ENCODE results near the gene GLDC. TPM values are rescaled to one million over a fixed set of nuclear protein-coding genes. Genes with fewer than 3 reads are reported as not detected.

GLDC gene
- total RNA-seq, 1 experiment from 2014 or later: 4.0 TPM

- intact Hi-C loops (cut with micrococcal nuclease; ENCODE audit: unreplicated experiment) (no loop called here), in situ Hi-C loops (cut with HindIII; ENCODE audit: low pct_unique_long_range_greater_than_20kb, low sequenced_read_pairs) (no loop called here)
- CTCF ChIA-PET: interaction anchor here (0.7 kb wide), 1 partner anchor 189 kb away, joined by 3 read pairs; no protein-coding TSS in a partner anchor
Observed at GRCh38 chr9:6676254-6676921, 30.9 kb upstream of the GLDC start.

GRCh38 chr9:6675268-6675667 is 29.7 kb upstream of the GLDC start:
- no TSS peak for BruUV-seq (replicated peaks)
- Histone ChIP-seq H3K36me3 (ENCODE audit: control insufficient read depth, insufficient read depth, low read length) (no peaks in the 10 kb centered on the region), H3K27me3 (ENCODE audit: control insufficient read depth, insufficient read depth, low read length) (no peaks in the 10 kb centered on the region), H3K9me3 (ENCODE audit: control insufficient read depth, insufficient read depth, low read depth, low read length) (no peaks in the 10 kb centered on the region), H3K4me1 (ENCODE audit: control insufficient read depth, insufficient read depth, low read length) (no peaks in the 10 kb centered on the region), H3K4me3 (ENCODE audit: low read depth in 2 of 2, low read length in 2 of 2) (no peak overlapping the region), H3K27ac (ENCODE audit: low read length) (no peak overlapping the region)
- ChIA-PET POLR2A (no interaction called here), CTCF (no interaction called here)
- no peak for ATAC-seq
- in situ Hi-C loops (cut with HindIII; ENCODE audit: low pct_unique_long_range_greater_than_20kb, low sequenced_read_pairs) (no loop called here), intact Hi-C loops (cut with micrococcal nuclease; ENCODE audit: unreplicated experiment) (no loop called here)
- TF ChIP-seq TCF7L2 (IDR thresholded peaks at IDR 0.05; ENCODE audit: low read depth, low read length) (no peak), CTCF (IDR thresholded peaks at IDR 0.05) (no peak)
- DNase-seq (ENCODE audit: low read depth, low spot score): no peak

More at GRCh38 chr9:6676254-6676921, 30.9 kb upstream of the GLDC start:
- no peak for TF ChIP-seq TCF7L2 (IDR thresholded peaks at IDR 0.05; ENCODE audit: low read depth, low read length)
- no peak for TF ChIP-seq SIN3A (IDR thresholded peaks at IDR 0.05; ENCODE audit: borderline replicate concordance, insufficient read depth, low read depth, low read length)
- no peak for TF ChIP-seq POLR2AphosphoS5 (IDR thresholded peaks at IDR 0.05; ENCODE audit: low read depth, low read length)
- no peak for TF ChIP-seq CTCF (IDR thresholded peaks at IDR 0.05)
- no peak for TF ChIP-seq REST (IDR thresholded peaks at IDR 0.05; ENCODE audit: insufficient read depth in 1 of 2, low read depth in 2 of 2, low read length in 1 of 2)
- Histone ChIP-seq H3K4me3 (ENCODE audit: low read depth in 2 of 2, low read length in 2 of 2) (no peak overlapping the region), H3K27ac (ENCODE audit: low read length) (no peak overlapping the region), H3K4me1 (ENCODE audit: control insufficient read depth, insufficient read depth, low read length) (no peaks in the 10 kb centered on the region), H3K27me3 (ENCODE audit: control insufficient read depth, insufficient read depth, low read length) (no peaks in the 10 kb centered on the region), H3K36me3 (ENCODE audit: control insufficient read depth, insufficient read depth, low read length) (no peaks in the 10 kb centered on the region), H3K9me3 (ENCODE audit: control insufficient read depth, insufficient read depth, low read depth, low read length) (no peaks in the 10 kb centered on the region)
- DNase-seq (ENCODE audit: low read depth, low spot score) (no peak), ATAC-seq (no peak)
- POLR2A ChIA-PET: no interaction called here
- no TSS peak for BruUV-seq (replicated peaks)

Data from Panc1 (cell line).